GM12878 (cell line): ENCODE data around the gene GRIK3. TPM values are rescaled to one million over a fixed set of nuclear protein-coding genes. Genes with fewer than 3 reads are reported as not detected.

ENCODE experiments used
- ATAC-seq: fragments of 200-7000 bp; cut with Tn5 transposase; 3 replicates; pipeline ENCODE4 v1.9.1; 2020; ENCODE audit warnings: mild to moderate bottlenecking, moderate library complexity
- BruUV-seq: library from RNA; stranded (reverse); fragments of 400-500 nt; replicated peaks from 2 replicates; lab custom pipeline; 2021; lab: Mats Ljungman, UMichigan
- CTCF ChIA-PET: fragments of 300-600 bp; sonication (Branson Sonifier 250); formaldehyde crosslinking; extraction: SDS; loops from one replicate; lab custom pipeline; 2021; ENCODE audit warnings: inconsistent platforms; lab: Yijun Ruan, JAX
- POLR2A ChIA-PET: fragments of 350-600 bp; formaldehyde crosslinking; extraction: SDS; loops from one replicate; lab custom pipeline; 2021; ENCODE audit warnings: inconsistent platforms; lab: Charles Lee
- RAD21 ChIA-PET: fragments of 300-600 bp; sonication (Branson Sonifier 250); formaldehyde crosslinking; loops from one replicate; lab custom pipeline; 2023; ENCODE audit warnings: antibody characterized with exemption; ENCODE audit not compliant: unreplicated experiment; lab: Charles Lee
- SMC1A ChIA-PET: fragments of 300-600 bp; sonication (Branson Sonifier 250); formaldehyde crosslinking; loops from one replicate; lab custom pipeline; 2023; ENCODE audit not compliant: unreplicated experiment, uncharacterized antibody; lab: Charles Lee
- DNase-seq: peaks from one replicate; pipeline ENCODE4 v3.0.0-alpha.2; 2011; ENCODE audit warnings: low read depth, low spot score
- FAIRE-seq: peaks from 3 replicates; lab custom pipeline; 2011; peaks lifted over from hg19 to GRCh38; lab: Jason Lieb, UNC
- H2AFZ ChIP-seq: 2 replicates; pipeline ENCODE4 v1.6.0; 2011; ENCODE audit warnings: low read depth, low read length, control low read depth; ENCODE audit not compliant: control insufficient read depth
- H3K27ac ChIP-seq: 2 replicates; pipeline ENCODE4 v1.5.1; 2011; ENCODE audit warnings: control low read depth; ENCODE audit not compliant: control insufficient read depth, insufficient read depth
- H3K27me3 ChIP-seq, 2 experiments: replicated peaks in 1 of 2; 2 replicates each; pipeline versions ENCODE4 v1.6.0 to v1.6.1; 2011; ENCODE audit warnings: low read length in 1 of 2; ENCODE audit not compliant: control insufficient read depth in 2 of 2, insufficient read depth in 2 of 2
- H3K36me3 ChIP-seq, 2 experiments: 2 replicates each; pipeline ENCODE4 v1.5.1; 2011; ENCODE audit warnings: low read length in 1 of 2; ENCODE audit not compliant: control insufficient read depth in 2 of 2, insufficient read depth in 2 of 2
- H3K4me1 ChIP-seq: 2 replicates; pipeline ENCODE4 v1.6.1; 2011; ENCODE audit warnings: mild to moderate bottlenecking, low read length, moderate library complexity, mixed read lengths; ENCODE audit not compliant: control insufficient read depth, insufficient read depth
- H3K4me2 ChIP-seq: 2 replicates; pipeline ENCODE4 v1.6.0; 2011; ENCODE audit warnings: control low read depth; ENCODE audit not compliant: control insufficient read depth, insufficient read depth
- H3K4me3 ChIP-seq: fragments of 200-600 bp; sonication (generic); 2 replicates; pipeline ENCODE4 v1.5.1; 2016
- H3K79me2 ChIP-seq: 2 replicates; pipeline ENCODE4 v1.6.0; 2011; ENCODE audit warnings: low read length; ENCODE audit not compliant: control insufficient read depth, insufficient read depth
- H3K9ac ChIP-seq: 2 replicates; pipeline ENCODE4 v1.8.0; 2011; ENCODE audit warnings: low read length, control low read depth, mixed read lengths; ENCODE audit not compliant: control insufficient read depth, insufficient read depth
- H3K9me3 ChIP-seq: replicated peaks from 3 replicates; pipeline ENCODE4 v1.5.1; 2011; ENCODE audit warnings: mild to moderate bottlenecking, low read length; ENCODE audit not compliant: control insufficient read depth, insufficient read depth
- H4K20me1 ChIP-seq: 2 replicates; pipeline ENCODE4 v1.6.0; 2011; ENCODE audit not compliant: control insufficient read depth, insufficient read depth
- CEBPZ ChIP-seq: fragments of 150-350 bp; IDR thresholded peaks from 2 replicates; pipeline ENCODE4 v1.6.1; 2016; ENCODE audit warnings: low read depth, low read length
- CHD4 ChIP-seq: fragments of 200-600 bp; sonication (generic); IDR thresholded peaks from 2 replicates; pipeline ENCODE4 v1.6.1; 2016; ENCODE audit warnings: mild to moderate bottlenecking
- EGR1 ChIP-seq, 2 experiments: IDR thresholded peaks; 1 replicate in 1 of 2; 2 replicates in 1 of 2; pipeline ENCODE4 v1.6.1; 2011 to 2012; ENCODE audit warnings: low read depth in 2 of 2, low read length in 2 of 2, borderline replicate concordance in 1 of 2, mild to moderate bottlenecking in 1 of 2, moderate library complexity in 1 of 2
- NRF1 ChIP-seq: conservative IDR thresholded peaks from 2 replicates; pipeline ENCODE4 v1.6.1; 2011; ENCODE audit warnings: mild to moderate bottlenecking, low read depth, low read length, improper control_type of control experiment
- PKNOX1 ChIP-seq: fragments of 450-650 bp; IDR thresholded peaks from 2 replicates; pipeline ENCODE4 v1.6.1; 2016; ENCODE audit warnings: mild to moderate bottlenecking
- POU2F2 ChIP-seq: IDR thresholded peaks from 3 replicates; pipeline ENCODE4 v1.6.1; 2011; ENCODE audit warnings: low read depth, mild to moderate bottlenecking, low read length, borderline replicate concordance
- TAF1 ChIP-seq: IDR thresholded peaks from 2 replicates; pipeline ENCODE4 v1.6.1; 2011; ENCODE audit warnings: mild to moderate bottlenecking, low read depth, low read length, borderline replicate concordance
- ZBTB4 ChIP-seq: fragments of 450-650 bp; formaldehyde crosslinking; IDR thresholded peaks from 2 replicates; pipeline ENCODE4 v1.4.0; 2022; ENCODE audit warnings: mild to moderate bottlenecking, moderate library complexity
- WGBS: methylation state at CpG from one replicate; pipeline ENCODE4 v1.1.6; 2016; ENCODE audit warnings: low lambda C conversion rate; ENCODE audit not compliant: insufficient replicate concordance, insufficient coverage; ENCODE audit errors: missing lambda C conversion rate; 5-methylcytosine and 5-hydroxymethylcytosine counted together
- in situ Hi-C: fragments of 300-500 bp; cut with MboI; formaldehyde crosslinking; loops from 9 replicates; pipeline ENCODE4 v1.14.3; 2018; ENCODE audit warnings: mixed read lengths
- intact Hi-C: fragments of 100-400 bp; cut with micrococcal nuclease; formaldehyde crosslinking; loops from one replicate; pipeline ENCODE4 v1.14.2; 2022; ENCODE audit not compliant: unreplicated experiment
- polyA plus RNA-seq, 11 experiments: library from polyadenylated mRNA; depleted of rRNA in 4 of 11; unstranded in 6 of 11; stranded (reverse) in 5 of 11; fragments of >200 nt; fragmentation: Nextera tagmentation in 4 of 11; fragmentation: Illumina TruSeq in 1 of 11; extraction: Ambion mirVana in 4 of 11; extraction: Trizol in 1 of 11; gene quantifications; 1 replicate in 1 of 11; 2 replicates in 10 of 11; pipeline versions ENCODE4 v1.2.1 to v1.2.3, GENCODE V29; 2011 to 2016; ENCODE audit warnings: inconsistent platforms in 2 of 11, missing spikeins in 2 of 11, low read depth in 1 of 11
- total RNA-seq, 4 experiments: library from RNA; depleted of rRNA in 3 of 4; stranded (reverse); fragments of >200 nt in 3 of 4; fragmentation: Illumina TruSeq in 1 of 4; extraction: Trizol in 1 of 4; gene quantifications; 2 replicates each; pipeline versions ENCODE4 v1.2.1 to v1.2.3, GENCODE V29; 2013 to 2021
- TF ChIP-seq, protein P1 (sequence below): fragments of 450-650 bp; conservative IDR thresholded peaks from 2 replicates; pipeline ENCODE4 v1.6.1; 2017; ENCODE audit warnings: mild to moderate bottlenecking, moderate library complexity

GRIK3 gene
- total and polyA plus RNA-seq, 10 of the 15 experiments (the other 5 are each of a cell fraction or from before 2014, with no cell fraction given): not detected

DNA sequence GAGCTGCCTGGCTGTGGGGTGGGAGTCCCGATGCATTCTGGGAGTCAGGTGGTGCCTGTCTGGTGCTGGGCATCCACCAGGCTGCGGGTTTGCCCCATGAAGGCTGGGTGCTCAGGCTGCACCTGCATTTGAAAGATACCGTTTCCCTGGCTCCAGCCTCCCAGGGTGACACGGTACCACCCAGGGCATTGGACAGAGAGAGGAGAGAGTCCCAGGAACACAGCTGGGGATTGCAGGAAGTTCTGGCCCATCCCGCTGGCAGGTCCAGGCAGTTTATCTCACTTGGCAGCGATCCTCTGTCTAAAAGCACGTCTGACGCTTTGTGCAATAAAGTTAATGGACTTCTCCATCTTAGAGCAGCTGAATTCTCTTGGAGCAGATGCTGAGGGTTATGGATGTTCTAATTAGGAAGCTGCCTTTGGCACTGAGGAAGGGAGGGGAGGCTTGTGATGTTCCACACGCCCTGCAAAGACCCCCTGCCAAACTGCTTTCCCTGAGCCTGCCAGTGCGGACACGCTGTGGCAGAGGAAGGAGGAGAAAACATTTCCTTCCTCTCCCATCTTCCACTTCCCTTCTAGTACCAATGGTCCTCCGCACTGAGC is 246.9 kb downstream of the GRIK3 start (continued):
- TF ChIP-seq CEBPZ: no peak
- TF ChIP-seq, protein P1, sequence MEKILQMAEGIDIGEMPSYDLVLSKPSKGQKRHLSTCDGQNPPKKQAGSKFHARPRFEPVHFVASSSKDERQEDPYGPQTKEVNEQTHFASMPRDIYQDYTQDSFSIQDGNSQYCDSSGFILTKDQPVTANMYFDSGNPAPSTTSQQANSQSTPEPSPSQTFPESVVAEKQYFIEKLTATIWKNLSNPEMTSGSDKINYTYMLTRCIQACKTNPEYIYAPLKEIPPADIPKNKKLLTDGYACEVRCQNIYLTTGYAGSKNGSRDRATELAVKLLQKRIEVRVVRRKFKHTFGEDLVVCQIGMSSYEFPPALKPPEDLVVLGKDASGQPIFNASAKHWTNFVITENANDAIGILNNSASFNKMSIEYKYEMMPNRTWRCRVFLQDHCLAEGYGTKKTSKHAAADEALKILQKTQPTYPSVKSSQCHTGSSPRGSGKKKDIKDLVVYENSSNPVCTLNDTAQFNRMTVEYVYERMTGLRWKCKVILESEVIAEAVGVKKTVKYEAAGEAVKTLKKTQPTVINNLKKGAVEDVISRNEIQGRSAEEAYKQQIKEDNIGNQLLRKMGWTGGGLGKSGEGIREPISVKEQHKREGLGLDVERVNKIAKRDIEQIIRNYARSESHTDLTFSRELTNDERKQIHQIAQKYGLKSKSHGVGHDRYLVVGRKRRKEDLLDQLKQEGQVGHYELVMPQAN: no peak
- no peak for TF ChIP-seq TAF1

GRCh38 chr1:36786425-36786824 is 247.9 kb downstream of the GRIK3 start:
- SMC1A ChIA-PET: no interaction called here
- Histone ChIP-seq H3K27me3 (peaks cover 2 to 4% of the 10 kb centered on the region in 2 experiments; a peak in 3 of 4 replicates), H3K4me1 (no peaks in the 10 kb centered on the region), H3K4me3 (no peak overlapping the region), H3K9me3 (no peaks in the 10 kb centered on the region), H2AFZ (no peak overlapping the region), H3K9ac (no peak overlapping the region), H3K36me3 (no peaks in the 10 kb centered on the region), H4K20me1 (no peaks in the 10 kb centered on the region), H3K27ac (no peak overlapping the region), H3K4me2 (no peak overlapping the region), H3K79me2 (no peaks in the 10 kb centered on the region)
- ATAC-seq (no peak), DNase-seq (no peak), FAIRE-seq (no peak)
- POLR2A ChIA-PET: no interaction called here
- no TSS peak for BruUV-seq
- CTCF ChIA-PET: no interaction called here
- intact Hi-C loops: no loop called here
- in situ Hi-C loops: no loop called here
- 14% methylated on average over 5 of the region's 5 CpGs for WGBS
- RAD21 ChIA-PET: no interaction called here
- TF ChIP-seq POU2F2 (no peak), CHD4 (no peak), ZBTB4 (CRISPR knock-in tag) (no peak), NRF1 (no peak), EGR1 (IDR thresholded peaks at IDR 0.05; ENCODE audit: borderline replicate concordance in 1 of 2, low read depth in 2 of 2, low read length in 2 of 2) (no peak), PKNOX1 (no peak)
